NCI-H2227 treated with DMSO at 0.1 percent for 48 hours (cell line): Measurements from ENCODE around the gene SNRNP35.
"Not testable (repeated sequence)": the region's sequence is repeated elsewhere in the genome, so short reads cannot be mapped to it uniquely, and the experiment has no call there.

Experiments used
- DNase-seq: peaks from one replicate; lab custom pipeline; 2025; lab: John Stamatoyannopoulos, UW

The SNRNP35 gene

GRCh38 chr12:123489580-123489979 is 31.6 kb downstream of the SNRNP35 start:
- DNase-seq: no peak

GRCh38 chr12:123490089-123490488 is 32.1 kb downstream of the SNRNP35 start:
- DNase-seq: no peak

- no peak for DNase-seq
Observed at GRCh38 chr12:123491056-123491455, 33.1 kb downstream of the SNRNP35 start.

- no peak for DNase-seq
Observed at GRCh38 chr12:123491481-123491880, 33.5 kb downstream of the SNRNP35 start.

GRCh38 chr12:123492339-123493039 is 34.5 kb downstream of the SNRNP35 start:
- DNase-seq: not testable (repeated sequence)

GRCh38 chr12:123494124-123494851 is 36.3 kb downstream of the SNRNP35 start:
- no peak for DNase-seq

- DNase-seq: no peak
Observed at GRCh38 chr12:123497065-123497464, 39.1 kb downstream of the SNRNP35 start.

- no peak for DNase-seq
Observed at GRCh38 chr12:123498126-123498825, 40.3 kb downstream of the SNRNP35 start.

GRCh38 chr12:123499332-123499731 is 41.4 kb downstream of the SNRNP35 start:
- DNase-seq: no peak

GRCh38 chr12:123502163-123502704 is 44.3 kb downstream of the SNRNP35 start:
- no peak for DNase-seq

- no peak for DNase-seq
Observed at GRCh38 chr12:123506059-123506842, 48.3 kb downstream of the SNRNP35 start.

GRCh38 chr12:123506843-123507236 is 48.9 kb downstream of the SNRNP35 start:
- no peak for DNase-seq

GRCh38 chr12:123512838-123513665 is 55.1 kb downstream of the SNRNP35 start:
- no peak for DNase-seq

GRCh38 chr12:123513805-123514204 is 55.9 kb downstream of the SNRNP35 start:
- no peak for DNase-seq

GRCh38 chr12:123514582-123515221 is 56.8 kb downstream of the SNRNP35 start:
- DNase-seq: not testable (repeated sequence)

GRCh38 chr12:123516216-123516780 is 58.4 kb downstream of the SNRNP35 start:
- no peak for DNase-seq
